LHCN-M2 (cell line): ENCODE results near the gene POGLUT2. TPM values are rescaled to one million over a fixed set of nuclear protein-coding genes. Genes with fewer than 3 reads are reported as not detected.

Source experiments
- DNase-seq: peaks from one replicate; pipeline ENCODE4 v3.0.0-alpha.2; 2012; ENCODE audit warnings: low read depth
- total RNA-seq: library from RNA; depleted of rRNA; stranded (reverse); fragments of >200 nt; gene quantifications from 2 replicates; pipeline ENCODE4 v1.2.3, GENCODE V29; 2014; rRNA removed

Gene POGLUT2
- total RNA-seq, 1 experiment from 2014 or later: 10.6 TPM

DNA sequence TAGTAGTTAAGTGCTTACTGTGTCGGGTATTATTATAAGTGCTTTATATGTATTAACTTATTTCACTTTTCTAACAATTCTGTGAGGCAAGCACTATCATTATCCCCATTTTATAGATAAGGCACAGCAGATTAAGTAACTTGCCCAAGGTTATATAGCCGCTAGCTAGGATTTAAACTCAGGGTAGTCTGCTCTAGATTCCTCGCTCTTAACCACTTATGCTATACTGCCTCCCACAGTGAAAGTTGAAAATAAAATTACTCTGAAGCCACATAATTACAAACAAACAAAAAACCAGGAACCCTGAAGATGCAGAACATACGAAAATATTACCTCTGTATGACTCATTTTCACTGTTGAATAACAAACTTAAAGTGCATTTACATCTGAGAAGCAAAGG is 29.1 kb downstream of the POGLUT2 start:
- DNase-seq: peak; percentile 13

DNA sequence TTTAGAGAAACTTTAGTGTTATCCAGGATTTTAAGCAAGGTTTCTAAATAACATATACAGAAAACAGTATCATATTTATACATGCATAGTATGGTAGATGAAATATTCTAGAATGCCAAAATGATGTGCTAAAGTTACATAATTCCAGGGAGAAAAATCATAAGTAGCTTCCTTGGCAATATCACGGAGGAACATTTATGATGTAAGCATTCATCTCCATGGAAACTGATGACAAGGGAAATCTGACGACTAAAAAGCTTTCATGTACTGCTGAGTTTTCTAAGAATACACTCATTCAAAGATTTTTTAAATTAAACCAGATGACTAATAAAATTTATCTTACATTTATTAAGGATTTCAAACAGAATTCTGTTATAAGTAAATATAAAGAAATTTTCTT is 29.9 kb downstream of the POGLUT2 start:
- DNase-seq: peak; percentile 7

DNA sequence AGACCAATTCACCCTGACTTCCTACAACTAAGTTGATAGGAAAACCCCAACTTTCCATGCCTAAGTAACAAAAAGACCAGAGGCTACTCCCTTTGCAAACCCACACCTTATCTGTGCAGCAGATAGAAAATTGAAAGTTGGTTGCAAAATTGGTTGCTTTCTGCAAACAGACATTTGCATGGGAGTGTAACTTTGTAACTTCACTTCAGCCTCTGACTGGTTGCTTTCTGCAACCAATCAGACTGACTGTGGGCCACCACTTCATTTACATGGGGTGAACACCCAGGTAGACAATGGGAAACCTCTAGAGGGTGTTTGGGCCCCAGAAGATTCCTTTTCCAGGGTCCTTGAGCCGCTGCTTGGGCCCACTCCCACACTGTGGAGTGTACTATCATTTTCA is 35.0 kb downstream of the POGLUT2 start:
- DNase-seq: no peak

DNA sequence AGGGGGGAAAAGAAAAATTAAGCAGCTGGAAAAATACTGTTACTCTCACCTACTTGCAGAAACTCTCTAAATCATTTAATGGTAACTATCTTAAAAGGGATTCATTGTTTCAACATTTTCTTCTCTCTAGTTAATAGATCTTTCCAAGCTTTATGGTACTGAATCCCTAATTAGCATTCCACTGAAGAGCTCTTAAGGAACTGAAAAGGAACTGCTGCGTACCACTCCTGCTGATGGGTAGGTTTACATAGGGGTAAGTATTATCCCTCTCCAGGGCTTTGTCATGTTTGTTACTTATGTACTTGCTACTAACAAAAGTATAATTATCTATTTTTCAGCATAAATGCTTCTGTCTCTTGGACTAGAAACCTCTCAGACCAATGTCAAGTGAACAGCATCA is 37.7 kb downstream of the POGLUT2 start:
- no peak for DNase-seq

DNA sequence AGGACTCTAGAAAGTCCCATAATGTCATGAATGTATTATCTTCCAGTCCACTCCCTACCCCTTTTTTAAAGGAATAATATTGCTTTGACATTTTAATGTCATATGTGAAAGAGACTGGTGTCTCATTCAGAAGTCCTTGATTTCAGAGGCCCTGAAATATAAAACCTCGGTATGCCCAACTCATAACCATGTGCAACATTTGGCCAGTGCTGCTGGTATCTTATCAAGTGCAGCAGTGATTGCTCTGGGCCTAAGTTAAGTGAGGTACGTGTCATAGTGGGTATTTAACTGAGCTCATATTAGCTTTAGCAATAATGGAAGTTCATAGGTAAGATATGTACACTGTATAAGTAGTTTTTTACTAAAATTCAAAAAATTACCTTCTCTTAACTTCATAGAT is 39.9 kb downstream of the POGLUT2 start:
- no peak for DNase-seq

DNA sequence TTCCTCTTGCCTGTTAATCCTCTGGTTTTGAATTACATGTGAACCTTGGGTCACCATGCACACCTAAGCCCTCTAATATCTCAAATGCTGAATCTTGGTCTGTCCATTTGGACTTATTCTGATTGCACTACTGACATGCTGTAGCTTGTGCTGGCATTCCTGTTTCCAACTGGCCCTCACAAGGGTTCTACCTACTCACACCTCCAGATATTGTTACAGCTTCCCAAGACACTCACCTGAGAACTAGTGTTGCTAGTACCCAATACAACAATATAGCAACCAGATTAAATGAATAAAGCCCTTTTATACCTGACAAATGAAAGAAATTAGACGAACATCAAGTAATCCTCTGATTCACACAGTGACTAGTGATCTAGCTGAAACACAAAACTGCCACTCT is 41.8 kb downstream of the POGLUT2 start:
- DNase-seq: no peak

DNA sequence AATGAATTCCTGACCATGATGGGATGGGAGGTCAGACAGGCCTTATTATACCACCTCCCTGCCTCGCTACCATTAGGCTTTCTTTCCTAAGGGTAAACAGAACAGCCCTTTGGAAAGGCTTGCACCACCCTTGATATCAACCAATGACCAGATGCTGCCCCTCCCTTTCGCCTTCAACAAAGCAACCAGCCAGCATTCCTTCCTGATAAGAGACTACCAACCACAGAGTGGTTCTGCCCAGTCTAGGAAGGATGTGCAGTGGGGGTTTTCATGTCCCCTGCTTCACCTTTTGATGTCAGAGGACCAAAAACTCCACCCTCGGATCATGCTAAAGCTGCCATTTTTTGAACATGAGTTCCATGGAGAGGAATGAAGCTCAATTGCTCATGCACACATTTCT is 46.9 kb downstream of the POGLUT2 start:
- no peak for DNase-seq

DNA sequence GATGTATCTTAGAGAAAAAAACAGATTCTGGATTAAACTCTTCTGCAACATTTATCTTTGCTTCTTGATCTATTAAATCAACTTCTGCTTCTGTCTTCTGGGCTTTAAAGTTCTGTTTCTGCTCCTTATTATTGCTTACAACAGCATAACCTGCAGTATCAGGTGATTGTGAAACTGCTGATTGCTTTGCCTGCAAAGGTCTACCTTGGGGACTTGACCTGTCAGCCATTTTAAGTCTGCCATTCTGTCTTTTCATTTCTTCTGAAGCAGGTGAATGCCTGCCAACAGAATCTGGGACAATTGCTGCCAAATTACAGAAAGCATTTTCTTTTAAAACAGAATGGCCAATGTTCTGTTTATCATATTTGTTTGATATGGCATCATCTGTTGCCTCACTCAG is 56.3 kb downstream of the POGLUT2 start:
- DNase-seq: no peak

DNA sequence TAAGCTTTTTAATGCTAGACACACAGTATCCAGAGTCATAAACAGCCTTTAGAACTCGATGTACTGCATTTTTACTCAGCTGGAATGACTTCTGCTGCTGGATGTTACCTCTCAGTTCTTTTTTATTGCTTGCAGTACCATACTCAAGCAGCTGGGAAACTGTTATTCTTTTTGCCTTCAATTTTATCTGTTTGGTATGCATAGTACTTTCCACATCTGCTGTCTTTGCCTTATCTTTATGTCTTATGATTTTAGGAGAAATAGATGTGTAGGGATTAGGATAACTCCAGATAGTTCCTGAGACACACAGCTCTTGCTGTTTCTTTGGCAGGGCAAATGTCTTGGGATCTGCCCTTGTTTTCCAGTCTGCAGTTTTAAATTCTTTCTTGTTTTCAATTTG is 56.7 kb downstream of the POGLUT2 start:
- no peak for DNase-seq

Other genes starting within 250 kb of the POGLUT2 start
- gene TPP2, start 202.0 kb downstream of the POGLUT2 start, total RNA-seq: 56.9 and 57.3 TPM in 2 replicates
- gene METTL21C, start 103.9 kb downstream of the POGLUT2 start, total RNA-seq: not detected in 2 replicates
- 34.6 and 36.3 TPM in 2 replicates for gene TEX30, start 25.2 kb downstream of the POGLUT2 start, total RNA-seq
- gene BIVM, start 143 bp upstream of the POGLUT2 start, total RNA-seq: 16.8 and 19.7 TPM in 2 replicates
- 56.8 and 75.1 TPM in 2 replicates for gene ERCC5, start 47.1 kb upstream of the POGLUT2 start, total RNA-seq